Endothelial cell of umbilical vein (primary cell): Measurements from ENCODE around the gene SPATA1.

Source experiments
- CTCF ChIP-seq, 2 donors: IDR thresholded peaks; 1 replicate in 1 of 2; 2 replicates in 1 of 2; pipeline ENCODE4 v1.5.1; 2011; ENCODE audit warnings: low read length in 2 of 2, mild to moderate bottlenecking in 2 of 2, moderate library complexity in 2 of 2, control low read depth in 1 of 2, inconsistent platforms in 1 of 2, low read depth in 1 of 2; ENCODE audit not compliant: insufficient read depth in 1 of 2; ENCODE audit errors: extremely low read depth in 1 of 2
- EZH2 ChIP-seq: IDR thresholded peaks from 2 replicates; pipeline ENCODE4 v1.6.1; 2012; ENCODE audit warnings: borderline replicate concordance, low read depth, mild to moderate bottlenecking, moderate library complexity, low read length, inconsistent platforms; ENCODE audit not compliant: severe bottlenecking
- FOS ChIP-seq: IDR thresholded peaks from 2 replicates; pipeline ENCODE4 v1.6.1; 2011; ENCODE audit warnings: mild to moderate bottlenecking, low read length, moderate library complexity, borderline replicate concordance; ENCODE audit not compliant: insufficient read depth
- GATA2 ChIP-seq: IDR thresholded peaks from 2 replicates; pipeline ENCODE4 v1.7.0; 2011; ENCODE audit warnings: low read depth, mild to moderate bottlenecking, moderate library complexity, mixed read lengths, low read length; ENCODE audit not compliant: insufficient read length, insufficient read depth
- JUN ChIP-seq: IDR thresholded peaks from 2 replicates; pipeline ENCODE4 v1.6.1; 2011; ENCODE audit warnings: borderline replicate concordance, low read depth; ENCODE audit not compliant: insufficient read length, insufficient read depth
- MAX ChIP-seq: IDR thresholded peaks from 2 replicates; pipeline ENCODE4 v1.6.1; 2011; ENCODE audit not compliant: insufficient read depth, insufficient read length
- MYC ChIP-seq: IDR thresholded peaks from one replicate; pipeline ENCODE4 v1.6.1; 2011; ENCODE audit warnings: mild to moderate bottlenecking, low read depth, low read length
- POLR2A ChIP-seq: IDR thresholded peaks from 2 replicates; pipeline ENCODE4 v1.6.1; 2012; ENCODE audit warnings: low read depth, mild to moderate bottlenecking, control low read depth, low read length
- POLR2AphosphoS5 ChIP-seq: IDR thresholded peaks from 2 replicates; pipeline ENCODE4 v1.6.1; 2012; ENCODE audit warnings: low read depth, mild to moderate bottlenecking, control low read depth, low read length, moderate library complexity; ENCODE audit not compliant: insufficient read depth

GRCh38 chr1:84615790-84616189, 109.6 kb downstream of the SPATA1 start:
- TF ChIP-seq CTCF (IDR thresholded peaks at IDR 0.05; ENCODE audit: extremely low read depth in 1 of 2, insufficient read depth in 1 of 2, low read depth in 1 of 2, low read length in 2 of 2), result no peak
- no peak for TF ChIP-seq JUN
- no peak for TF ChIP-seq EZH2
- no peak for TF ChIP-seq POLR2A
- no peak for TF ChIP-seq POLR2AphosphoS5
- no peak for TF ChIP-seq GATA2
- TF ChIP-seq FOS, result no peak
- no peak for TF ChIP-seq MYC
- TF ChIP-seq MAX, result no peak
